RWPE1 (cell line): ENCODE data around the gene IFNE.

Experiments used
- CTCF ChIA-PET: fragments of 350-600 bp; sonication (Branson Sonifier 250); formaldehyde crosslinking; extraction: SDS; loops from one replicate; lab custom pipeline; 2021; lab: Yijun Ruan, JAX
- POLR2A ChIA-PET: fragments of 400-600 bp; formaldehyde crosslinking; extraction: SDS; loops from one replicate; lab custom pipeline; 2020; ENCODE audit warnings: antibody characterized with exemption; ENCODE audit not compliant: low non-redundant PET; lab: Yijun Ruan, JAX
- DNase-seq: peaks from one replicate; pipeline ENCODE4 v3.0.0; 2012; ENCODE audit warnings: low spot score
- H3K27ac ChIP-seq: fragments of 450-650 bp; 2 replicates; pipeline ENCODE4 v1.5.1; 2017
- TF ChIP-seq, protein P1 (sequence below): fragments of 450-650 bp; conservative IDR thresholded peaks from 2 replicates; pipeline ENCODE4 v1.5.1; 2017; ENCODE audit warnings: low read depth, mild to moderate bottlenecking

Gene IFNE

DNA sequence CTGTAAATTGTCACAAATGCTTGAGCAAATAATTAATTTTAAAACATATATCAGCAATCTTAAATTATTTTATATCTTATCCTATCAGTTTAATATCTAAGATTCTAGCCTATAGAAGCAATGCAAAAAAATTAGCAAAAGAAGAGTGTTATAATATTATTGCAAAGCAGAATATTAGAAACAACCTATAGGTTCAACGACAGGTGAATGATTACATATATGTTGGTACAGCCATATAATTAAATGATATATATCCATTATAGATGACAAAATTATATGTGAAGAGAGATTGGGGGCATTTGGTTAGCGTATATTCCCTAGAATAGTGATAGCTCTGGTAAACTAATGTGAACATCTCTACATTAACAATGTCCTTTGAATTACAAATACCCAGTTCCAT lies at the start of gene IFNE:
IFNE (minus strand) TSS at position 101 of the 400 bp plus-strand sequence. CDS start 619 bp downstream, outside the sequence.
- H3K27ac ChIP-seq: no peak within 1 kb of the TSS
- DNase-seq: no peak
- ChIA-PET POLR2A (no interaction called here), CTCF (no interaction called here)
- TF ChIP-seq, protein P1, sequence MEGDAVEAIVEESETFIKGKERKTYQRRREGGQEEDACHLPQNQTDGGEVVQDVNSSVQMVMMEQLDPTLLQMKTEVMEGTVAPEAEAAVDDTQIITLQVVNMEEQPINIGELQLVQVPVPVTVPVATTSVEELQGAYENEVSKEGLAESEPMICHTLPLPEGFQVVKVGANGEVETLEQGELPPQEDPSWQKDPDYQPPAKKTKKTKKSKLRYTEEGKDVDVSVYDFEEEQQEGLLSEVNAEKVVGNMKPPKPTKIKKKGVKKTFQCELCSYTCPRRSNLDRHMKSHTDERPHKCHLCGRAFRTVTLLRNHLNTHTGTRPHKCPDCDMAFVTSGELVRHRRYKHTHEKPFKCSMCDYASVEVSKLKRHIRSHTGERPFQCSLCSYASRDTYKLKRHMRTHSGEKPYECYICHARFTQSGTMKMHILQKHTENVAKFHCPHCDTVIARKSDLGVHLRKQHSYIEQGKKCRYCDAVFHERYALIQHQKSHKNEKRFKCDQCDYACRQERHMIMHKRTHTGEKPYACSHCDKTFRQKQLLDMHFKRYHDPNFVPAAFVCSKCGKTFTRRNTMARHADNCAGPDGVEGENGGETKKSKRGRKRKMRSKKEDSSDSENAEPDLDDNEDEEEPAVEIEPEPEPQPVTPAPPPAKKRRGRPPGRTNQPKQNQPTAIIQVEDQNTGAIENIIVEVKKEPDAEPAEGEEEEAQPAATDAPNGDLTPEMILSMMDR: 0 out of 2 replicates have a peak, but pooled peaks have one; percentile 9

GRCh38 chr9:21528123-21528808 lies 46.2 kb upstream of the IFNE start:
- no peak for DNase-seq
- ChIA-PET POLR2A (no interaction called here), CTCF (no interaction called here)
- TF ChIP-seq, protein P1: no peak
- peak overlapping the region; percentile 47 for H3K27ac ChIP-seq

DNA sequence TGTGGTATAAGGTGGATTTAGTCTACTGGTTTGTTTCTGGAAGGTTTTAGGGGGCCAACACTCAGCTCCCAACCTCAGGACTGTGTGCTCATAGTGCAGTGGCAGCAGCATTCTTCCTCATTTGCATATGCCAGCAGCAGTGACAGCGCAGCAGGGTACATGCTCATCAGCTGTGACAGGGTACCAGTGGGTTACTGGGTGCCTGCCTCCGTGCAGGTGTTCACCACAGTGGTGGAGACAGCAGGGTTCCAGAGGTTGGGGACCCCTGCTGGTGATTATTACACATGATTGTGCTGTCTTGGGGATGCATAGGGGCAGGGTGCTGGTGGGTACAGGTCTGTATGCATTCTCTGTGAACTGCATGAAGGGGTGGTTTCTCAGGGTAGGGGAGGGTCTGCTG lies 45.5 kb upstream of the IFNE start:
- TF ChIP-seq, protein P1: no peak
- no peak for DNase-seq
- POLR2A ChIA-PET: no interaction called here
- H3K27ac ChIP-seq: peak overlapping the region; percentile 47
- CTCF ChIA-PET: no interaction called here

DNA sequence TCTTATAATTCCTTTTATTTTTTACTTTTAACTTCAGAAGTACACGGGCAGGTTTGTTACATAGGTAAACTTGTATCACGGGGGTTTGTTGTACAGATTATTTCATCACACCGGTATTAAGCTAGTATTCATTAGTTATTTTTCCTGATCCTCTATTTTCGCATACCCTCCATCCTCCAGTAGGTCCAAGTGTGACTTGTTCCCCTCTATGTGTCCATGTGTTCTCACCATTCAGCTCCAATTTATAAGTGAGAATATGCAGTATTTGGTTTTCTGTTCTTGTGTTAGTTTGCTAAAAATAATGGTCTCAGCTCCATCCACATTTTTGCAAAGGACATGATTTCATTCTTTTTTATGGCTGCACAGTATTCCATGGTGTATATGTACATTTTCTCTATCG lies 43.1 kb upstream of the IFNE start:
- no peak for DNase-seq
- no peak overlapping the region for H3K27ac ChIP-seq
- POLR2A ChIA-PET: no interaction called here
- TF ChIP-seq, protein P1: no peak
- CTCF ChIA-PET: no interaction called here

- ChIA-PET POLR2A (no interaction called here), CTCF (no interaction called here)
- DNase-seq: no peak
- no peak overlapping the region for H3K27ac ChIP-seq
- TF ChIP-seq, protein P1: no peak
Measured at GRCh38 chr9:21524099-21524830, 42.2 kb upstream of the IFNE start.

DNA sequence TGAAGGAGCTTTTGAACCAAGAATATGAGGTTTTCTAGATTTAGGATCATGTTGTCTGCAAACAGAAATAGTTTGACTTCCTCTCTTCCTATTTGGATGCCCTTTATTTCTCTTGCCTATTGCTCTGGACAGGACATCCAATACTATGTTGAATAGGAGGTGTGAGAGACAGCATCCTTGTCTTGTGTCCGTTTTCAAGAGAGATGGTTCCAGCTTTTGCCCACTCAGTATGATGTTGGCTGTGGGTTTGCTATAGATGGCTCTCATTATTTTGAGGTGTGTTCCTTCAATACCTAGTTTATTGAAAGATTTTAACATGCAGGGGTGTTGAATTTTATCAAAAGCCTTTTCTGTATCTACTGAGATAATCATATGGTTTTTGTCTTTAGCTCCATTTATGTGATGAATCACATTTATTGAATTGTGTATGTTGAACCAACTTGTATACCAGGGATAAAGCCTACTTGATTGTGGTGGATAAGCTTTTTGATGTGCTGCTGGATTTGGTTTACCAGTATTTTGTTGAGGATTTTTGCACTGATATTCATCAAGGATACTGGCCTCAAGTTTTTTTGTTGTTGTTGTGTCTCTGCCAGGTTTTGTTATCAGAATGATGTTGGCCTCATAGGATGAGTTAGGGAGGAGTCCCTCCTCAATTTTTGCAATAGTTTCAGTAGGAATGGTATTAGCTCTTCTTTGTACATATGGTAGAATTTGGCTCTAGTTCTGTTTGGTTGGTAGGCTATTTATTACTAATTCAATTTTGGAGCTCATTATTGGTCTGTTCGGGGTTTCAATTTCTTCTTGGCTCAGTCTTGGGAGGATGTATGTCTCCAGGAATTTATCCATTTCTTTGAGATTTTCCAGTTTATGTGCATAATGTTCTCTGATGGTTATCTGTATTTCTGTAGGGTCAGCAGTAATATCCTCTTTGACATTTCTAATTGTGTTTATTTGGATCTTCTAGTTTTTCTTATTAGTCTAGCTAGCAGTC lies 41.2 kb upstream of the IFNE start:
- no peak for DNase-seq
- H3K27ac ChIP-seq: no peak overlapping the region
- CTCF ChIA-PET: no interaction called here
- POLR2A ChIA-PET: no interaction called here
- TF ChIP-seq, protein P1: no peak
